ENCODE results near the gene HINFP. TPM values are rescaled to one million over a fixed set of nuclear protein-coding genes. Genes with fewer than 3 reads are reported as not detected.
"Not testable (repeated sequence)": the region's sequence is repeated elsewhere in the genome, so short reads cannot be mapped to it uniquely, and the experiment has no call there.

HINFP gene
- total RNA-seq, 2 experiments from 2014 or later, result 52.4 to 52.6 TPM

GRCh38 chr11:119155733-119156492 is 34.5 kb downstream of the HINFP start:
- no peaks in the 10 kb centered on the region for H3K36me3 Mint-ChIP-seq
- H3K27me3 Mint-ChIP-seq, result peaks cover 25% of the 10 kb centered on the region
- DNase-seq (no peak), ATAC-seq (ENCODE audit: low read depth) (peak; percentile 35)
- no peaks in the 10 kb centered on the region for H3K9me3 Mint-ChIP-seq
- POLR2A ChIA-PET, result interaction anchor here (1.0 kb wide), 1 partner anchor 35 kb away, joined by 3 read pairs; no protein-coding TSS in a partner anchor
- H3K4me1 Mint-ChIP-seq, result peaks cover 7% of the 10 kb centered on the region
- H3K27ac Mint-ChIP-seq, result no peak overlapping the region
- no peak overlapping the region for H3K4me3 Mint-ChIP-seq

- H3K9me3 Mint-ChIP-seq, result no peaks in the 10 kb centered on the region
- peaks cover 7% of the 10 kb centered on the region for H3K4me1 Mint-ChIP-seq
- peaks cover 20% of the 10 kb centered on the region for H3K27me3 Mint-ChIP-seq
- no peak overlapping the region for H3K4me3 Mint-ChIP-seq
- no peak for ATAC-seq (ENCODE audit: low read depth)
- POLR2A ChIA-PET, result no interaction called here
- DNase-seq, result no peak
- no peaks in the 10 kb centered on the region for H3K36me3 Mint-ChIP-seq
- no peak overlapping the region for H3K27ac Mint-ChIP-seq
Measured at GRCh38 chr11:119156496-119156895, 35.1 kb downstream of the HINFP start.

- H3K4me3 Mint-ChIP-seq, result no peak overlapping the region
- no peaks in the 10 kb centered on the region for H3K9me3 Mint-ChIP-seq
- H3K4me1 Mint-ChIP-seq, result peaks cover 7% of the 10 kb centered on the region
- peaks cover 14% of the 10 kb centered on the region for H3K27me3 Mint-ChIP-seq
- DNase-seq (no peak), ATAC-seq (ENCODE audit: low read depth) (no peak)
- no peaks in the 10 kb centered on the region for H3K36me3 Mint-ChIP-seq
- no peak overlapping the region for H3K27ac Mint-ChIP-seq
- POLR2A ChIA-PET, result no interaction called here
Measured at GRCh38 chr11:119157063-119157462, 35.7 kb downstream of the HINFP start.

GRCh38 chr11:119158467-119158866 is 37.1 kb downstream of the HINFP start:
- Mint-ChIP-seq H3K27me3 (peaks cover 10% of the 10 kb centered on the region), H3K4me3 (no peak overlapping the region), H3K27ac (no peak overlapping the region), H3K36me3 (no peaks in the 10 kb centered on the region), H3K4me1 (peaks cover 7% of the 10 kb centered on the region), H3K9me3 (no peaks in the 10 kb centered on the region)
- no peak for DNase-seq
- POLR2A ChIA-PET, result no interaction called here
- no peak for ATAC-seq (ENCODE audit: low read depth)

- no peak overlapping the region for H3K4me3 Mint-ChIP-seq
- H3K27me3 Mint-ChIP-seq, result peaks cover 6% of the 10 kb centered on the region
- POLR2A ChIA-PET, result interaction anchor here (2.3 kb wide), 1 partner anchor 9 kb away, joined by 9 read pairs; the partner anchor contains the start of gene NLRX1
- no peak overlapping the region for H3K27ac Mint-ChIP-seq
- H3K9me3 Mint-ChIP-seq, result no peaks in the 10 kb centered on the region
- H3K36me3 Mint-ChIP-seq, result no peaks in the 10 kb centered on the region
- H3K4me1 Mint-ChIP-seq, result peaks cover 7% of the 10 kb centered on the region
- DNase-seq (no peak), ATAC-seq (ENCODE audit: low read depth) (no peak)
Measured at GRCh38 chr11:119160151-119160550, 38.8 kb downstream of the HINFP start.

GRCh38 chr11:119161871-119162270 is 40.5 kb downstream of the HINFP start:
- H3K27ac Mint-ChIP-seq, result no peak overlapping the region
- H3K36me3 Mint-ChIP-seq, result no peaks in the 10 kb centered on the region
- ATAC-seq (ENCODE audit: low read depth), result no peak
- H3K4me3 Mint-ChIP-seq, result no peak overlapping the region
- no peak for DNase-seq
- POLR2A ChIA-PET, result no interaction called here
- H3K4me1 Mint-ChIP-seq, result peaks cover 1% of the 10 kb centered on the region
- no peaks in the 10 kb centered on the region for H3K27me3 Mint-ChIP-seq
- no peaks in the 10 kb centered on the region for H3K9me3 Mint-ChIP-seq

- POLR2A ChIA-PET, result no interaction called here
- no peaks in the 10 kb centered on the region for H3K9me3 Mint-ChIP-seq
- H3K4me1 Mint-ChIP-seq, result peaks cover 10% of the 10 kb centered on the region
- ATAC-seq (ENCODE audit: low read depth) (no peak), DNase-seq (no peak)
- no peak overlapping the region for H3K4me3 Mint-ChIP-seq
- H3K36me3 Mint-ChIP-seq, result peaks cover 2% of the 10 kb centered on the region
- H3K27me3 Mint-ChIP-seq, result no peaks in the 10 kb centered on the region
- H3K27ac Mint-ChIP-seq, result no peak overlapping the region
Measured at GRCh38 chr11:119166368-119167076, 45.1 kb downstream of the HINFP start.

GRCh38 chr11:119167077-119167458 is 45.7 kb downstream of the HINFP start:
- H3K9me3 Mint-ChIP-seq; H3K27ac Mint-ChIP-seq; H3K36me3 Mint-ChIP-seq; POLR2A ChIA-PET; DNase-seq; H3K4me3 Mint-ChIP-seq; H3K27me3 Mint-ChIP-seq; ATAC-seq (ENCODE audit: low read depth): not testable (repeated sequence)
- H3K4me1 Mint-ChIP-seq, result peaks cover 13% of the 10 kb centered on the region

GRCh38 chr11:119167933-119168332 is 46.6 kb downstream of the HINFP start:
- Mint-ChIP-seq H3K4me1 (peaks cover 19% of the 10 kb centered on the region), H3K27ac (peak overlapping the region; percentile 73), H3K27me3 (no peaks in the 10 kb centered on the region), H3K9me3 (no peaks in the 10 kb centered on the region), H3K36me3 (peaks cover 2% of the 10 kb centered on the region), H3K4me3 (peak overlapping the region; percentile 68)
- POLR2A ChIA-PET, result interaction anchor here (2.6 kb wide), 1 partner anchor 7 kb away, joined by 9 read pairs; no protein-coding TSS in a partner anchor
- ATAC-seq (ENCODE audit: low read depth) (no peak), DNase-seq (no peak)

GRCh38 chr11:119168471-119169281 is 47.3 kb downstream of the HINFP start, which contains the start of gene NLRX1:
TSS of gene NLRX1 (plus strand) at chr11:119168725. CDS start at chr11:119171404, 2,679 bp downstream.
- ATAC-seq (ENCODE audit: low read depth), result peak; percentile 89
- peak; percentile 84 for DNase-seq
- Mint-ChIP-seq H3K9me3 (no peaks in the 10 kb centered on the region), H3K4me1 (peaks cover 19% of the 10 kb centered on the region), H3K36me3 (peaks cover 2% of the 10 kb centered on the region), H3K27ac (peak within 1 kb of the TSS; percentile 94), H3K27me3 (no peaks in the 10 kb centered on the region), H3K4me3 (peak within 1 kb of the TSS; percentile 92)
- POLR2A ChIA-PET, result interaction anchor here (0.5 to 2.6 kb wide), 26 partner anchors 8 to 597 kb away, joined by 3 to 22 read pairs (median 6); partner anchors contain the start of genes ABCG4, C2CD2L, CBL and CENATAC

- Mint-ChIP-seq H3K9me3 (no peaks in the 10 kb centered on the region), H3K27ac (peak overlapping the region; percentile 94), H3K4me1 (peaks cover 19% of the 10 kb centered on the region), H3K4me3 (peak overlapping the region; percentile 92), H3K27me3 (no peaks in the 10 kb centered on the region), H3K36me3 (peaks cover 2% of the 10 kb centered on the region)
- ATAC-seq (ENCODE audit: low read depth) (peak; percentile 56), DNase-seq (no peak)
- POLR2A ChIA-PET, result interaction anchor here (0.6 to 2.6 kb wide), 26 partner anchors 8 to 597 kb away, joined by 3 to 22 read pairs (median 6); partner anchors contain the start of genes ABCG4, C2CD2L, CBL and CENATAC
Measured at GRCh38 chr11:119169282-119169719, 47.9 kb downstream of the HINFP start.

- POLR2A ChIA-PET, result no interaction called here
- H3K27me3 Mint-ChIP-seq, result no peaks in the 10 kb centered on the region
- peaks cover 19% of the 10 kb centered on the region for H3K4me1 Mint-ChIP-seq
- no peaks in the 10 kb centered on the region for H3K9me3 Mint-ChIP-seq
- H3K27ac Mint-ChIP-seq, result no peak overlapping the region
- peaks cover 2% of the 10 kb centered on the region for H3K36me3 Mint-ChIP-seq
- DNase-seq (no peak), ATAC-seq (ENCODE audit: low read depth) (no peak)
- H3K4me3 Mint-ChIP-seq, result no peak overlapping the region
Measured at GRCh38 chr11:119172513-119172912, 51.1 kb downstream of the HINFP start.

- Mint-ChIP-seq H3K27me3 (no peaks in the 10 kb centered on the region), H3K36me3 (peaks cover 4% of the 10 kb centered on the region), H3K4me3 (no peak overlapping the region), H3K9me3 (no peaks in the 10 kb centered on the region), H3K4me1 (peaks cover 24% of the 10 kb centered on the region), H3K27ac (no peak overlapping the region)
- ATAC-seq (ENCODE audit: low read depth) (no peak), DNase-seq (no peak)
- POLR2A ChIA-PET, result no interaction called here
Measured at GRCh38 chr11:119173453-119173852, 52.1 kb downstream of the HINFP start.
